Measurements from ENCODE around the gene TMEM38B.

The TMEM38B gene

DNA sequence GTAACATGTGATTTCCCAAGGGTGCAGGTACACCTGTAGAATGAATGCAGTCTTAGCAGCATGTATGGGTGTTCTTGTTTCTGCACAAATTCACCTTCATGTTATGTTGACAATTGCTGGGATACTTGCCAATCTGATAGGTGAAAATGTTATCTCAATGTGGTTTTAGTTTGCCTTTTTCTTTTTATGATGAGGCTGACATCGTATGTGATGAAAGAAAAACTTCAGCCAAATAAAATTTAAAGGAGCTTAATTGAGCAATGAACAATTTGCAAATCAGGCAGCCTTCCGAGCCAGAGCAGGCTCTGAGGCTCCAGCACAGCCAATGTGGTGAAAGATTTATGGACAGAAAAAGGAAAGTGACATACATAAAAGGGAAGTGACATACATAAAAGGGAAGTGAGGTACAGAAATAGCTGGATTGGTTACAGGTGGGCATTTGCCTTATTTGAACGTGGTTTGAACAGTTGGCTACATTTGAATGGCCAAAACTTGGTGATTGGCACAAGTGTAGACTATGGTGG lies 21.6 kb upstream of the TMEM38B start:
- ATAC-seq (replicated peaks) (peak; percentile 78 to 90), DNase-seq (no peak)
- Mint-ChIP-seq H3K9me3 (peaks cover 8% of the 10 kb centered on the region in 2 donors), H3K4me3 (peak overlapping the region in 1 of 2 donors; percentile 45), H3K27me3 (peaks cover 5 to 6% of the 10 kb centered on the region in 2 donors), H3K27ac (peak overlapping the region; percentile 44), H3K4me1 (peaks cover 13 to 17% of the 10 kb centered on the region in 2 donors), H3K36me3 (peaks cover 9 to 12% of the 10 kb centered on the region in 2 donors)

DNA sequence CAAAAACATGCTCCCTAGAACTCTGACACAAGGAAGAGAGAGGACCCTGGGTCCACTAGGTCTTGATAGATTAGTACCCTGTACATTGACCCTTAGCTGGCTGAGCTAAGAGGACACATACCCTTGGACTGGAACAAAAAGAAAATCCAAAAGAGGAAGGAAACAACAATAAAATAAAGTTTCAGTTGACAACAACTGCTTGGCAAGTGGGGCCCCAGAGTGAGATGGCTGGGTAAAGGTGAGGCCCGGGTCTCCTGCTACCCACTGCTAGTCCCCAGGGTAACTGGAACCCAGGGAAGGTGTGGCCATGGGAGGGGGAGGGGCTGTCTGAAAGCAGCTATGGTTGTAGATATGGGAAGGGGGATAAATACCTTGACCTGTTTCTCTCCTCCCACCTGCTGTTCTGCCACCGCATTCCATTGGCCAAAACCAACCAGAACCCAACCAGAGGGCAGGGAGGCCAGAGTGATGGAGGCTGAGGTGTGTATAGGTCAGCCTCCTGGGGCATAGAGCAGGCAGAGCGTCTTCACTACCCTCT lies 20.4 kb upstream of the TMEM38B start:
- ATAC-seq (replicated peaks) (no peak), DNase-seq (no peak)
- H3K4me3 Mint-ChIP-seq = no peak overlapping the region
- H3K4me1 Mint-ChIP-seq = peaks cover 13 to 17% of the 10 kb centered on the region in 2 donors
- peaks cover 9 to 12% of the 10 kb centered on the region in 2 donors for H3K36me3 Mint-ChIP-seq
- H3K27me3 Mint-ChIP-seq = peaks cover 5 to 6% of the 10 kb centered on the region in 2 donors
- H3K27ac Mint-ChIP-seq = no peak overlapping the region
- peaks cover 8% of the 10 kb centered on the region in 2 donors for H3K9me3 Mint-ChIP-seq

DNA sequence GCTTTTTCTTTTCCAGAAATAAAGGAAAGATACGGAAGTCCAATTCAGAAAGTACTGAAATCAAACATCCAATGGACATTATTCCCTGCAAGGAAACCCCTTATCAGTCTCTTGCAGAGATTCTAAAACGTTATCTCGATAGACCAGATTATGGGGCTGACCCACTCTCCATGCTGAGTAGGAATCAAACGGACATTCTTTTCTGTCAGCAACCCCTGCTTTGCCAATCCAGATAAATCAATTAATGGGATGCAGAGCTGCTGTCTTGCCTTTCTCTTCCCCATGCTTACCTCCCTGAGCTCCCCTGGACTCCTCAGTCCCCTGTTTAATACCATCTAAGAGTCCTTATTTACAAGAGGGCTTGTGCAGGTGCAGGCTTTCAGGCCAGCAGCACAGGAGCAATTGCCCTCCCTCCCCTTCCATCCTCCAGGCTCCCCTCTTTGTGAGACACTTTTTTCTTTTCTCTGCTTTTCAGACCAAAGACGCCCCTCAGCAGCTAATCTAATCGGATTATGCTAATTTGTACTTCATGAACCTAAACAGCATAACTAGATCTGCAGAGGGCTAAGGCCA lies 17.9 kb upstream of the TMEM38B start:
- no peak for DNase-seq
- Mint-ChIP-seq H3K9me3 (peaks cover 8% of the 10 kb centered on the region in 2 donors), H3K4me3 (no peak overlapping the region)

DNA sequence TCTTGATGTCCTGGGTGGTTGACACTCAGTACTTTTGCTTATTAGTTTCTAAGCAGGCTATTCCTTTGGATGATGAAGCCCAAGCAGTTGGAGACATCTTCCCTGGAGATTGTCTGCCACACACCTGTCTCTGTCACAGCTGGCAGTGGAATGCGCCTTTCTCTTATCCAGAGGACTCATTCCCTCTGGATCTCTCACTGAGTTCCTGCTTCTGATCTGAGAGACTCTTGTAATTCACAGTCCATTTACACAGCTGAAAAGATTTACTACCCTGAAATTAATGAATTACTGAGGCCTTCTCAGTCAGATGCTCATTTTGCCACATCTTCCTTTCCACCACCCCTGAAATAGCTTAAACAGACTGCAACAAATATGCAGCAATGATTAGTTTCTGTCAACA lies 16.2 kb upstream of the TMEM38B start:
- DNase-seq (no peak), ATAC-seq (replicated peaks) (no peak)
- Mint-ChIP-seq H3K27me3 (no peaks in the 10 kb centered on the region), H3K36me3 (peaks cover 2 to 3% of the 10 kb centered on the region in 2 donors), H3K27ac (no peak overlapping the region), H3K4me3 (no peak overlapping the region), H3K4me1 (peaks cover 5 to 8% of the 10 kb centered on the region in 2 donors), H3K9me3 (peaks cover 0 to 1% of the 10 kb centered on the region in 2 donors)

More for the DNA sequence above, 17.9 kb upstream of the TMEM38B start:
- no peak for ATAC-seq (replicated peaks)
- Mint-ChIP-seq H3K27ac (peak overlapping the region; percentile 43), H3K27me3 (no peaks in the 10 kb centered on the region), H3K4me1 (peaks cover 10 to 17% of the 10 kb centered on the region in 2 donors), H3K36me3 (peaks cover 9 to 12% of the 10 kb centered on the region in 2 donors)

DNA sequence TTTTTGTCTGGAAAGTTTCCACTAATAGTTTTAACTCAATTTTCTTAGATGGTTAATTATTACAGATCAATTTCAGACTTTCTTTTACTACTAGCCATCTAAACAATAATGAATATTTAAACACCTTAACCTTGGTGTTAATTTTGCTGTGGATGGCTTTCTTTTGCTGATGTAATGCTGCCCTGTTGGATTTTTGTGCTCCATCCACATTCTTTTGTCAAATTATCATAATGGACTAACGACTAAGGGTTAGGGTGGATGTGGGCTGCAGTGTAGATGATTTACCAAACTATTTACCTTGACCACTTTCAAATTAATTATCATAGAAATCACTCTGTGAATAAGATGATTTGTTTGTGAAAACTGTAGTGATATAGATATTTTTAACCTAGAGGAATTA lies 15.6 kb upstream of the TMEM38B start:
- Mint-ChIP-seq H3K36me3 (peaks cover 0 to 3% of the 10 kb centered on the region in 2 donors), H3K4me3 (no peak overlapping the region), H3K9me3 (no peaks in the 10 kb centered on the region), H3K27ac (no peak overlapping the region), H3K27me3 (no peaks in the 10 kb centered on the region), H3K4me1 (peaks cover 2 to 4% of the 10 kb centered on the region in 2 donors)
- ATAC-seq (replicated peaks) (no peak), DNase-seq (no peak)

DNA sequence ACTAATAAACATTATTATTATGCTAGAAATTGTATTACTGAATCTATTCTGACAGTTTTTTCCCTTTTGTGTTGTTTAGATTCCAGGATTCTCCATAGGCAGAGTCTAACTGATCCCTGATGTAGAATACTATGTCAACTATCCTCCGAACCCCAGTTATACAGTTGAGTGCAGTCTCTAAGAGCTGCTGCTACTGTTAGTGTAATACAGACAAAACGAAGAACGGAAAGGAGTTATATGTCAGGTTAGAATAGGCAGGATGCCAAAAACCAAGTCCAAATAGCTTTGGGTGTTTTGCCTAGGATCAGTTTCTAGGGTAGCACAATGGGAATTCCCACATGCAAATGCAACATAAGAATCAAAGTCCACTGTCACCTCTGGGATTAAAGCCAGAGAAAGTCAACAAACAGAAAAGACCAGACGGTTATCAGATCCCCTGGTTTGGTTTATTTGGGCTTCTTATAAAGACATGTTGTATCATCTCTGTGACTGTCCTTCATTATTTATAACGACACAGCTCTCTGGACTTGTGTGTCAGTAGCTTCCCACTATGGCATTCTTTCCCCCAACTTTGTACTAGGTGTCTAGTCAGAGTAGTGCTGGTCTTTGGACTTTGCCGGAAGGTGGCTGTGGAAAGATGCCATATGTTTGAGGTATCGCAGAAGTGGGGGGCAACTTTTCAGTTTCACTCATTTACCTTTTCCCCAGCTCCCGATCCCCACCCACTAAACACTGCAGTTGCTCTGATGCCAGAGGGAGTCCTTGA lies 14.9 kb upstream of the TMEM38B start:
- Mint-ChIP-seq H3K36me3 (no peaks in the 10 kb centered on the region), H3K27me3 (no peaks in the 10 kb centered on the region), H3K9me3 (no peaks in the 10 kb centered on the region), H3K4me3 (no peak overlapping the region), H3K4me1 (no peaks in the 10 kb centered on the region), H3K27ac (no peak overlapping the region)
- no peak for ATAC-seq (replicated peaks)
- DNase-seq = no peak

DNA sequence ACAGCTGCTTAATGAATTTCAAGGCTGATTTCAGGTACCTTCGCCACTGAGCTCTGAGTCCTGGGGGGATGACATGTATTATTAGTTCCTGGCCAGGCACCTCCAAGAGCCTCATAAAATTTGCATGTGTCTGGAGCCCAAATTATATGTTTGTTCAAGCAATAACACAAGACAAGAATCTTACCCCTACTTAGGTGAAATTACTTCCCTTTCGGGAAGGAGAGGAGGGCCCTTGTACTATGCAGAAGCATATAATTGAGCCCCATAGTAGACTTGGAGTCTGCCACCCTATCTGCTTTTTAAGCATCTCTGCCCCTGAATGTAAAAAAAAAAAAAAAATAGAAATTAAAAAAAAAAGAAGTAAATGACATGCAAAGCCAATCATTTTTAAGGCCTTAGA lies 13.0 kb upstream of the TMEM38B start:
- ATAC-seq (replicated peaks) (no peak), DNase-seq (no peak)
- H3K36me3 Mint-ChIP-seq = no peaks in the 10 kb centered on the region
- H3K27me3 Mint-ChIP-seq = no peaks in the 10 kb centered on the region
- no peak overlapping the region for H3K27ac Mint-ChIP-seq
- H3K9me3 Mint-ChIP-seq = no peaks in the 10 kb centered on the region
- H3K4me1 Mint-ChIP-seq = no peaks in the 10 kb centered on the region
- no peak overlapping the region for H3K4me3 Mint-ChIP-seq

DNA sequence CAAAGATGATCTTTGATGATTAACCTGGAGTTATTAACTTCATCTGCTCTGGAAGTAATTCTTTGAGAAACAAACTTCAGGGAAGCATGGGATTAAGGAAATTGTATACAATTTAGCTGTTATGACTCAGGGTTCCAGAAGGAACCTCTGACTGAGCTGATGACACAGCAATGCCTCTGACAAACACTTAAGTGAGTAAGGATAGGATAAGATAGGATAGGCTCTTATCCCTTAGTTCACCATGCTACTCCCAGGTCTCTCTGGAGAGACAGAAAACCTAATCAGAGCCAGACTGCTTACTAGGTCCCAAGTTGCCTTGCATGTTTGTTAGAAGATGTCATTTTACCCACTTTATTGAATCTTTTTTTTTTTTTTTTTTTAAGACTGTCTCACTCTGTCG lies 12.6 kb upstream of the TMEM38B start:
- Mint-ChIP-seq H3K27ac (no peak overlapping the region), H3K4me3 (no peak overlapping the region), H3K27me3 (no peaks in the 10 kb centered on the region), H3K9me3 (no peaks in the 10 kb centered on the region), H3K36me3 (no peaks in the 10 kb centered on the region), H3K4me1 (no peaks in the 10 kb centered on the region)
- DNase-seq = no peak
- no peak for ATAC-seq (replicated peaks)

DNA sequence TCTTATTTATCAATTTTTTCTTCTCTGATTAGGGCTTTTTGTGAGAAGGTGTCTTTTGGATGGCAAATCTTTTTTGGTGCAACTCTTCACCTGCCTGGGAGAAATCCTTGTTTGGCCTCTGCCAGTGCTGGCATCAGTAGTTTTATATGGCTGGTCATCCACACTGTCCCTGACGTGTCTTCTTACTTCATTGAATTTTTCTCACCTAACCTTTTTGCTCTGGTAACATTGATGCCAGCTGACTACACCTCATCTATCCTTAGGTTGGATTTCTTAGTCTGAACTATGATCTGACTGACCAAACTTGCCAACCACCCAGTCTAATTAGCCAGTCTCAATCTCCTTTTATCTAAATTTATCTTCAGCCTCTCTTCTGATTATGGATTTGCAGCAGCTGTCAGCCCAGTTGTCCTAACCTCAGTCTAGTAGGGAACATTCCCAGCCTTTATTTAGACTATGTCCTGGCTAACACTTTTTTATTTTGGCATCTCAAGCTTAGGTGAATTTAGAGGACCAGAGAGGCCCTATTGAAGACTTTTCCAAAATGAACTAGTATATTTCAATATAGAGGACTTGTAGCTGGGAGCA lies 10.6 kb upstream of the TMEM38B start:
- DNase-seq (no peak), ATAC-seq (replicated peaks) (no peak)
- peaks cover 7 to 9% of the 10 kb centered on the region in 2 donors for H3K27me3 Mint-ChIP-seq
- no peaks in the 10 kb centered on the region for H3K9me3 Mint-ChIP-seq
- H3K4me1 Mint-ChIP-seq = no peaks in the 10 kb centered on the region
- no peak overlapping the region for H3K4me3 Mint-ChIP-seq
- H3K36me3 Mint-ChIP-seq = no peaks in the 10 kb centered on the region
- H3K27ac Mint-ChIP-seq = no peak overlapping the region

DNA sequence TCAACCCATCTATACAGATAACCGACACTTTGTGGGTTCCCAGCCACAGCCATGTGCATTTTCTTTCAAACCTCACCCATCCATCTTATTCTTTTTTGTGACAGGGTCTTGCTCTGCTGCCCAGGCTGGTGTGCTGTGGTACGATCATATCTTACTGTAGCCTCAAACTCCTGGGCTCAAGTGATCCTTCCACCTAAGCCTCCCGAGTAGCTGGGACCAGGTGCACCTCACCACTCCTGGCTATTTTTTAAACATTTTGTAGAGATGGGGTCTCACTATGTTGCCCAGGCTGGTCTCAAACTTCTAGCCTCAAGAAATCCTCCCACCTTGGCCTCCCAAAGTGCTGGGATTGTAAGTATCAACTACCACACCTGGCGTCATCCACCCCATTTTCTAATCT lies 7.4 kb upstream of the TMEM38B start:
- no peak for DNase-seq
- no peaks in the 10 kb centered on the region for H3K4me1 Mint-ChIP-seq
- no peak for ATAC-seq (replicated peaks)
- no peaks in the 10 kb centered on the region for H3K9me3 Mint-ChIP-seq
- no peaks in the 10 kb centered on the region for H3K36me3 Mint-ChIP-seq
- no peak overlapping the region for H3K27ac Mint-ChIP-seq
- H3K27me3 Mint-ChIP-seq = peaks cover 9 to 12% of the 10 kb centered on the region in 2 donors
- H3K4me3 Mint-ChIP-seq = no peak overlapping the region

DNA sequence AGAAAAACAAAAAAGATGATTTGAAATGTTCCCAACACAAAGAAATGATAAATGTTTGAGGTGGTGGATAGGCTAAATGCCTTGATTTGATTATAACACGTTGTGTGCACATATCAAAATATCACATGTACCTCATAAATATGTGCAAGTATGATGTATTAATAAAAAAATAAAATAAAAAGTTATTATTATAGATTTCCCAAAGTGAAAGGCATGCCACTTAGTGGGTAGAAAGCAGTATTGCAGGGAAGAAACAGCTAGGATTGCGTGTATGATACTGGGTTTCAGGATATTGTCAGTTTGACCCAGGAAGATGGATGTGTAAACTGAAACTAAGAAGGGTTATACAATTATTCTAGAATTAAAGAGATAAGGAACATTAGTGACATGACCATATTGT lies 3.6 kb upstream of the TMEM38B start:
- Mint-ChIP-seq H3K4me1 (peaks cover 12 to 16% of the 10 kb centered on the region in 2 donors), H3K4me3 (no peak overlapping the region), H3K9me3 (no peaks in the 10 kb centered on the region), H3K27ac (no peak overlapping the region), H3K27me3 (peaks cover 9 to 18% of the 10 kb centered on the region in 2 donors), H3K36me3 (no peaks in the 10 kb centered on the region)
- DNase-seq (no peak), ATAC-seq (replicated peaks) (no peak)

DNA sequence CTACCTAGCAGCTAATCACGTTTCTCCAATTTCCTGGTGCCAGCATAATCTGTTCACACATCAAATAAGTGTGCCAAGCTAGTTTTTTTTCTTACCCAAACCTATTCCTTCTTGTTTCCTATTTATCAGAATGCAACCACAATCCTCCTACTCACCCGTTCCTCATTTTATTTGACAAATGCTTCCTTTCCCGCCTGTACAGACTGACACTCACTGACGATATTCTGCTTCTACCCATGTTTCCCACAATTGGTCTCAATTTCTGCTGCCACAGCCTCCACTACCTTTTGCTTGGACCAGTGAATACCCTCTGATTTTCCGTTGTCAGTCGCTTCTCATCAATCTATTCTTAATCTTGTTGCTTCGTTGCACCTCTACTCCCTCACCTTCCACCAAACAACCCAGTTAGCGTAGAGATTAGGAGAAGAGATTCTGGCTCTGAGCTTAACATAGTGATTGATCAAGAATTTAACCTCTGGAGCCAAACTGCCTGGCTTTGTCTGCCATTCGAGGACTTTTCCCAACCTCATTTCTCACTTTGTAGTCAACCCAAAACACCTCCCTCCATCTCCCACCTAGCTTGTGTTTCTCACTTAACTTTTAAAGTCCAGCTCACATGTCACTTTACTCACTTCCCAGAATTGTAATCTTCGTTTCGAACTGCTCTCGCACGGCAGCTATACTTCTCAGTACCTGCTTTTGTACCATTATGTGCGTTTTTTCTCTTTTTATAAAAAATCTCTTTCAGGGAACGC lies 729 bp upstream of the TMEM38B start:
- peak; percentile 1 for DNase-seq
- H3K4me3 Mint-ChIP-seq = peak overlapping the region; percentile 74 to 75

DNA sequence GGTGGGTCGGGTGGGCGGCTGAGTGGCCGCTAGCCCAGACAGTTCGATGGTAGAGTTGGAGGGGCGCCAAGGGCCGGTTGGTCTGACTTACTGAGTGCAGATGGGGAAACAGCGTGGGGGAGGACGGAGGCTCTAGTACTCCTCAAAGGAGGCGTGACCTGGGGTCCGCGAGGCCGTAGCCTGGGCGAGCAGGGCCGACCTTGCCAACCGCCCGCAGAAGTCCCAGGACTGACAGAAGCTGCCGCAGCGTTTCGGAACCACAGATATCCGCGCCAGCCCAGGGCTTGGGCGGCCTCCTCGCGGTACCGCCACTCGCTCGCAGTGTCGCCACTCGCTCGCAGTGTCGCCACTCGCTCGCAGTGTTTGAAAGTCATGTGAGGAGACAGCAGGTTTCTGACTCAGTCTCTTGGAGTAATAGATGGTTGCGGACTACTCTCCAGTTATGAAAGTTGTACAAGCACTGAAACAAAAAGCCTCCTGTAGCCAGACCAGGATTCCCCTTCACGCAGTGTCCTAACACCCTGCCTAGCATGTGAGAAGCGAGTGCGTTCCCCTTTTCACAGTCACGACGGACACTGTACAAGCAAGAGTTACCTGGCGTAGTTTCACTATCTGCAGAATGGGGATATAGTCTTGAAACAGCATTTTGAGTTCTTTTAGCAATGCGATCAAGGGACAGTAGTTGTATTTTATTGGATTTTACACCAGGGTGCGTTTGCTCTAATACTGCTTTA lies 674 bp downstream of the TMEM38B start:
- DNase-seq (peak; percentile 55), ATAC-seq (replicated peaks) (peak; percentile 75 to 77)
- Mint-ChIP-seq H3K27me3 (peaks cover 0 to 11% of the 10 kb centered on the region in 2 donors), H3K36me3 (peaks cover 3% of the 10 kb centered on the region in 2 donors), H3K4me1 (peaks cover 18 to 34% of the 10 kb centered on the region in 2 donors), H3K27ac (peak overlapping the region; percentile 91), H3K4me3 (peak overlapping the region; percentile 74 to 75), H3K9me3 (no peaks in the 10 kb centered on the region)

More for the DNA sequence above, 729 bp upstream of the TMEM38B start:
- H3K4me1 Mint-ChIP-seq = peaks cover 14 to 22% of the 10 kb centered on the region in 2 donors
- H3K36me3 Mint-ChIP-seq = peaks cover 3% of the 10 kb centered on the region in 2 donors
- peak overlapping the region; percentile 91 for H3K27ac Mint-ChIP-seq
- H3K9me3 Mint-ChIP-seq = no peaks in the 10 kb centered on the region
- peak; percentile 42 to 63 for ATAC-seq (replicated peaks)
- H3K27me3 Mint-ChIP-seq = peaks cover 0 to 11% of the 10 kb centered on the region in 2 donors
